Ishikawa (cell line): Measurements from ENCODE around the gene KLHL6.

Experiments
- EP300 ChIP-seq: IDR thresholded peaks from 2 replicates; pipeline ENCODE4 v1.6.1; 2012; ENCODE audit warnings: borderline replicate concordance
- NFIC ChIP-seq: IDR thresholded peaks from 2 replicates; pipeline ENCODE4 v1.6.1; 2012
- RAD21 ChIP-seq: IDR thresholded peaks from 2 replicates; pipeline ENCODE4 v1.6.1; 2012; ENCODE audit warnings: low read depth
- REST ChIP-seq: IDR thresholded peaks from 2 replicates; pipeline ENCODE4 v1.6.1; 2012; ENCODE audit warnings: low read depth, mild to moderate bottlenecking
- TAF1 ChIP-seq: IDR thresholded peaks from 2 replicates; pipeline ENCODE4 v1.6.1; 2012; ENCODE audit warnings: low read depth, mild to moderate bottlenecking
- TCF12 ChIP-seq: IDR thresholded peaks from 2 replicates; pipeline ENCODE4 v1.6.1; 2012; ENCODE audit warnings: low read depth
- YY1 ChIP-seq: IDR thresholded peaks from 2 replicates; pipeline ENCODE4 v1.6.1; 2012; ENCODE audit warnings: low read depth
- TF ChIP-seq, protein P1 (sequence below): IDR thresholded peaks from 2 replicates; pipeline ENCODE4 v1.6.1; 2012

- TF ChIP-seq REST (no peak), EP300 (no peak), RAD21 (no peak), NFIC (no peak), YY1 (no peak), TAF1 (no peak), TCF12 (no peak)
- TF ChIP-seq, protein P1, sequence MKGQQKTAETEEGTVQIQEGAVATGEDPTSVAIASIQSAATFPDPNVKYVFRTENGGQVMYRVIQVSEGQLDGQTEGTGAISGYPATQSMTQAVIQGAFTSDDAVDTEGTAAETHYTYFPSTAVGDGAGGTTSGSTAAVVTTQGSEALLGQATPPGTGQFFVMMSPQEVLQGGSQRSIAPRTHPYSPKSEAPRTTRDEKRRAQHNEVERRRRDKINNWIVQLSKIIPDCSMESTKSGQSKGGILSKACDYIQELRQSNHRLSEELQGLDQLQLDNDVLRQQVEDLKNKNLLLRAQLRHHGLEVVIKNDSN: no peak
These were observed 21.8 kb upstream of the KLHL6 start for GRCh38 chr3:183577346-183577745.
